Progenitor cell of endocrine pancreas (in vitro differentiated cells): ENCODE data around the gene USP54. TPM values are rescaled to one million over a fixed set of nuclear protein-coding genes. Genes with fewer than 3 reads are reported as not detected.

Experiments used
- DNase-seq: peaks from one replicate; pipeline ENCODE4 v3.0.0; 2021; ENCODE audit warnings: low spot score; ENCODE audit not compliant: unreplicated experiment
- H3K27ac Mint-ChIP-seq: 2 replicates; pipeline ENCODE4 v1.8.0; 2021; ENCODE audit warnings: mild to moderate bottlenecking, moderate library complexity, mixed read lengths
- H3K27me3 Mint-ChIP-seq: 2 replicates; pipeline ENCODE4 v1.8.0; 2021; ENCODE audit warnings: mixed read lengths
- H3K36me3 Mint-ChIP-seq: 2 replicates; pipeline ENCODE4 v1.8.0; 2022; ENCODE audit warnings: mixed read lengths; ENCODE audit not compliant: insufficient read depth
- H3K4me1 Mint-ChIP-seq: 2 replicates; pipeline ENCODE4 v1.8.0; 2021; ENCODE audit warnings: low read depth, mixed read lengths
- H3K4me3 Mint-ChIP-seq: 2 replicates; pipeline ENCODE4 v1.8.0; 2021; ENCODE audit warnings: low read depth, mild to moderate bottlenecking, moderate library complexity, mixed read lengths
- H3K9me3 Mint-ChIP-seq: 2 replicates; pipeline ENCODE4 v1.8.0; 2021; ENCODE audit warnings: low read depth, mixed read lengths
- total RNA-seq: library from RNA; stranded (reverse); gene quantifications from 2 replicates; pipeline ENCODE4 v1.2.1, GENCODE V29; 2021
- TF ChIP-seq, protein P1 (sequence below): fragments of 200-600 bp; sonication (generic); IDR thresholded peaks from one replicate; pipeline ENCODE4 v1.5.0; 2021; ENCODE audit warnings: antibody characterized with exemption, mild to moderate bottlenecking; ENCODE audit not compliant: unreplicated experiment

The USP54 gene
- total RNA-seq, 1 donor from 2014 or later = 83.8 TPM

DNA sequence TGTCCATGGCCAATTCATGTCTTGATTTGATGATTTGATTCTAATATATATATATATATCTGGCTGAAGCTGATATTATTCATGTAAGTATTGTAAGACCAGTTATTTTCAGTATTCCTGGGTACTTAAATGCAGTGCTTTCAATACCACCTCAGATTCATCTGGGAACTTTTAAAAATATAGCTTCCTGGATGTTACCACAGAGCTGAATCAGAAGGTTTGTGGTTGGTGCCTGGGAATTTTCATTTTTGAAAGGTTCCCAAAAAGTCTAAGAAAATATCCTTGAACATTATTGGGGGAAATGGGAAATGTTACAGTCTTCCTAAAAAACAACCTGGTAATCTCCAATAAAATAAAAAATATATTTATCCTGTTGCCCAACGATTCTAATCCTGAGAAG is 84.7 kb downstream of the USP54 start:
- H3K27ac Mint-ChIP-seq = no peak overlapping the region
- TF ChIP-seq, protein P1, sequence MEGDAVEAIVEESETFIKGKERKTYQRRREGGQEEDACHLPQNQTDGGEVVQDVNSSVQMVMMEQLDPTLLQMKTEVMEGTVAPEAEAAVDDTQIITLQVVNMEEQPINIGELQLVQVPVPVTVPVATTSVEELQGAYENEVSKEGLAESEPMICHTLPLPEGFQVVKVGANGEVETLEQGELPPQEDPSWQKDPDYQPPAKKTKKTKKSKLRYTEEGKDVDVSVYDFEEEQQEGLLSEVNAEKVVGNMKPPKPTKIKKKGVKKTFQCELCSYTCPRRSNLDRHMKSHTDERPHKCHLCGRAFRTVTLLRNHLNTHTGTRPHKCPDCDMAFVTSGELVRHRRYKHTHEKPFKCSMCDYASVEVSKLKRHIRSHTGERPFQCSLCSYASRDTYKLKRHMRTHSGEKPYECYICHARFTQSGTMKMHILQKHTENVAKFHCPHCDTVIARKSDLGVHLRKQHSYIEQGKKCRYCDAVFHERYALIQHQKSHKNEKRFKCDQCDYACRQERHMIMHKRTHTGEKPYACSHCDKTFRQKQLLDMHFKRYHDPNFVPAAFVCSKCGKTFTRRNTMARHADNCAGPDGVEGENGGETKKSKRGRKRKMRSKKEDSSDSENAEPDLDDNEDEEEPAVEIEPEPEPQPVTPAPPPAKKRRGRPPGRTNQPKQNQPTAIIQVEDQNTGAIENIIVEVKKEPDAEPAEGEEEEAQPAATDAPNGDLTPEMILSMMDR = no peak
- no peak for DNase-seq
- H3K4me3 Mint-ChIP-seq = no peak overlapping the region
- H3K36me3 Mint-ChIP-seq = peaks cover 14% of the 10 kb centered on the region
- H3K27me3 Mint-ChIP-seq = no peaks in the 10 kb centered on the region
- no peaks in the 10 kb centered on the region for H3K9me3 Mint-ChIP-seq
- no peaks in the 10 kb centered on the region for H3K4me1 Mint-ChIP-seq

DNA sequence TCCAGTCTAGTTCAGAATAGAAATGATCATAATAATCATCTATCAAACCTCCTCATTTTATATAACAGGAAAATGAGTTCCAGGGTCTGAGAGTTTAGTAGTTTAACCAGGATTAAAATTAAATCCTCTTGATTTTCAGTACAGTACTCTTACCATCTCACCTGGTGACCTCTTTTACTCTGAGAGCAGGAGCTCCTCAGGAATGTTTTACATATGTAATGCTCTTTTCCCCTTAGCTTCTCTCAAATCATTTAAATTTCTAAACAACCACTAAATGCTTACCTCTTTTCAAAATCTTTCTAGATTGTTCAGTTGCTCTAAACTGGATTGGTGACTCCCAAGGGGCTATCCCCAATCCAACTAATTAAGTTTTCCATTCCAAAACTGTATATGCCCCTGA is 85.1 kb downstream of the USP54 start:
- Mint-ChIP-seq H3K27me3 (no peaks in the 10 kb centered on the region), H3K27ac (no peak overlapping the region), H3K9me3 (no peaks in the 10 kb centered on the region), H3K36me3 (peaks cover 16% of the 10 kb centered on the region), H3K4me3 (no peak overlapping the region), H3K4me1 (no peaks in the 10 kb centered on the region)
- DNase-seq = no peak
- TF ChIP-seq, protein P1 = no peak

DNA sequence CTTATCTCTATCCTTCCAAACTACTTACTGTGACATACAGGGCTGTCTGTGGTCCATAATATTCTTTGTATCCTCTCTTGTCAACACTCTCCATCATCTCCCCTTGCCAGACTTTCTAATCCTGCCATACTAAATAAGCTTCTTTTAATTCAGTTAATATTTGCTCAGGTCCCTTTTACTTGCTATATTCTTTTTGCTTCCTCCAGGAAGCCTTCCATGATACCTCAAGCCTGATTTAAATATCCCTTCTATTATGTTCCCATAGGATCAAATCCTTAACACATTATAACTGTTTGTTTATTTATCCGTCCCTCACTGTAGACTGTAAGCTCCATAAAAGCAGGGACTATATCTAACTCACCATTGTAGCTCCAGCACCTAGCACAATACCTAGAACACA is 88.1 kb downstream of the USP54 start:
- no peaks in the 10 kb centered on the region for H3K27me3 Mint-ChIP-seq
- H3K36me3 Mint-ChIP-seq = peaks cover 20% of the 10 kb centered on the region
- DNase-seq = no peak
- no peaks in the 10 kb centered on the region for H3K9me3 Mint-ChIP-seq
- peak overlapping the region; percentile 7 for H3K27ac Mint-ChIP-seq
- H3K4me3 Mint-ChIP-seq = no peak overlapping the region
- TF ChIP-seq, protein P1 = no peak
- H3K4me1 Mint-ChIP-seq = no peaks in the 10 kb centered on the region

DNA sequence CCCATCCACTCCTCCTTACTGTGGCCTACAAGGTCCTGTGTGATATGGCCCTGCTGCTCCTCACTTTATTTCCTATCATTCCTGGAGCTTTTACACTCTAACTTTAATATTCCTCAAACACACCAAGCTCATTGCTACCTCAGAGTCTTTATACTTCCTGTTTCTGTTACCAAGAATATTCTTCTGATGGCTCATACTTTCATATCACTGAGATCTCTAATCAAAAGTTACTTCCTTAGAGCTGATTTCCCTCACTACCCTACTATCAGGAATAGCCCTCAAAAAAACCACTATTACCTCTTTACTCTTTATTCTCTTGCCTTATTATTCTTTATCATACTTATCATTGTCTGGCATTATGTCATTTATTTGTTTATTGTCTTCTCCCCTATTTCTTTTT is 89.5 kb downstream of the USP54 start:
- Mint-ChIP-seq H3K9me3 (no peaks in the 10 kb centered on the region), H3K27me3 (no peaks in the 10 kb centered on the region), H3K4me3 (no peak overlapping the region), H3K4me1 (no peaks in the 10 kb centered on the region), H3K36me3 (peaks cover 23% of the 10 kb centered on the region), H3K27ac (no peak overlapping the region)
- TF ChIP-seq, protein P1 = no peak
- no peak for DNase-seq

DNA sequence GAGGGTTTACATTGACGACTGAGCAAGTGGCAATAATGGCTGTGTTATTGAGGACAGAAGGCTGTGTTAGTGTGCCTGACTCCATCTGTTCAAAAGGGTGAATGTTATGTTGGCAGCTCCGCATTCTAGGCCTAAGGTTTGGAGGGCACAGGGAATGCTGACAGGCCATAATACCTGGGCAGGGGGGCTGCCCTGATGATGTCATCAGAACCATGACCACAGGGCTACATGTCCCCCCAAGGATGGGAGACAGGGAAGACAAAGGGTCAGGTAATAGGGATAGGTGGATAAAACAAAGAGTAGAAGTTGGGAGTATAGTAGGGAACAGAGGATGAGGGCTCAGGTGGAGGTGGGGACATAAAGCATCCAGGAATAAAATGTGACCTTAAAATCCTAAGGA is 93.5 kb downstream of the USP54 start:
- TF ChIP-seq, protein P1 = no peak
- Mint-ChIP-seq H3K4me1 (peaks cover 20% of the 10 kb centered on the region), H3K9me3 (no peaks in the 10 kb centered on the region), H3K36me3 (peaks cover 12% of the 10 kb centered on the region), H3K27ac (no peak overlapping the region), H3K27me3 (no peaks in the 10 kb centered on the region), H3K4me3 (no peak overlapping the region)
- no peak for DNase-seq
